NT2/D1 (cell line): ENCODE measurements around the gene HMMR.
A peak's percentile ranks its signal among the peaks of the same experiment; 100 is the strongest.

Experiments used
- DNase-seq: peaks from one replicate; pipeline ENCODE4 v3.0.0-alpha.2; 2011; ENCODE audit warnings: low read depth, low spot score
- H3K27me3 ChIP-seq: 2 replicates; pipeline ENCODE4 v1.6.0; 2011; ENCODE audit warnings: mild to moderate bottlenecking; ENCODE audit not compliant: insufficient read length, insufficient read depth
- H3K36me3 ChIP-seq: 2 replicates; pipeline ENCODE4 v1.6.1; 2011; ENCODE audit warnings: mild to moderate bottlenecking, low read length, mixed read lengths; ENCODE audit not compliant: insufficient read depth, insufficient read length
- H3K4me1 ChIP-seq: 2 replicates; pipeline ENCODE4 v1.5.1; 2011; ENCODE audit not compliant: insufficient read depth, insufficient read length
- H3K4me3 ChIP-seq: 2 replicates; pipeline ENCODE4 v1.5.1; 2011; ENCODE audit warnings: low read depth; ENCODE audit not compliant: insufficient read length
- H3K9ac ChIP-seq: 2 replicates; pipeline ENCODE4 v1.6.0; 2011; ENCODE audit warnings: low read depth; ENCODE audit not compliant: insufficient read length
- H3K9me3 ChIP-seq: 2 replicates; pipeline ENCODE4 v1.5.1; 2011; ENCODE audit warnings: mild to moderate bottlenecking, low read length; ENCODE audit not compliant: insufficient read depth
- SUZ12 ChIP-seq: IDR thresholded peaks from 2 replicates; pipeline ENCODE4 v1.6.1; 2011; ENCODE audit not compliant: insufficient read length, insufficient read depth; ENCODE audit errors: extremely low read depth
- YY1 ChIP-seq: IDR thresholded peaks from 2 replicates; pipeline ENCODE4 v1.6.1; 2011; ENCODE audit not compliant: insufficient read length, insufficient read depth
- ZNF274 ChIP-seq: IDR thresholded peaks from 2 replicates; pipeline ENCODE4 v1.6.1; 2011; ENCODE audit warnings: mild to moderate bottlenecking, low read depth, low read length

Gene HMMR

DNA sequence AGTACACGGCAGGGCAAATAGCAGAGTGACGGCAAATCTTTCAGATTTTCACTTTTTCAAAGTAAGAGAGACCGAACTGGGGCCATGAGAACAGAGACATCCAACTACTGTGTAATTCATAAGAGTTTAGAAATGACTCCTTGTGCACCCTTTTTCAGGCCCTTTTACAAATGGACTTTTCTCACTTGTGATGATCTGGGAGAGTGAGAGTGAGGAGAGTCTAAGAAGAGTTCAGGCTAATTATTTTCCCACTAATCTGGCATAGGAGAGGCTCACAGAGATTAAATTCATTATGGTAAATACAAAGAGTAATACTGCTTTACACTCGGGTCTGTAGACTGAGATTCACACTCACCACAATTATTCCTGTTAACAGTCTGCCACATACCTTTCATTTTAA, 23.9 kb upstream of the HMMR start:
- no peaks in the 10 kb centered on the region for H3K9me3 ChIP-seq
- peak overlapping the region; percentile 56 for H3K9ac ChIP-seq
- TF ChIP-seq ZNF274 (no peak), SUZ12 (no peak), YY1 (no peak)
- H3K4me1 ChIP-seq: no peaks in the 10 kb centered on the region
- H3K36me3 ChIP-seq: peaks cover 27% of the 10 kb centered on the region
- DNase-seq: no peak
- H3K27me3 ChIP-seq: peaks cover 2% of the 10 kb centered on the region
- peak overlapping the region; percentile 37 for H3K4me3 ChIP-seq

DNA sequence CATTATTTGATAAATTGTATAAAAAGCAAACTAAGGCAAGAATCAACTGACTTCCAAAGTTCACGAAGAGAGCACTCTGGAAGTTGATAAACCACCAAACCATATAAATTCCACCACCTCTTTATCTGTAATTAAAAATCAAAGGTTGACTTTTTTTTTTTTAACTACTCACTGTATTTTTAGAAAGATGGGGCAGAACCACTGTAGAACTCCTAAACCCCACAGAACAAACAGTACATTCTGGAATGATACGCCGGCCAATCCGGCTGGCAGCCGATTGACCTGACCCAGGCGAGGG, 23.5 kb upstream of the HMMR start:
- Histone ChIP-seq H3K9ac (peak overlapping the region; percentile 56), H3K4me1 (no peaks in the 10 kb centered on the region), H3K4me3 (peak overlapping the region; percentile 37), H3K27me3 (peaks cover 2% of the 10 kb centered on the region), H3K36me3 (peaks cover 31% of the 10 kb centered on the region), H3K9me3 (no peaks in the 10 kb centered on the region)
- TF ChIP-seq SUZ12 (no peak), YY1 (no peak), ZNF274 (no peak)
- no peak for DNase-seq

DNA sequence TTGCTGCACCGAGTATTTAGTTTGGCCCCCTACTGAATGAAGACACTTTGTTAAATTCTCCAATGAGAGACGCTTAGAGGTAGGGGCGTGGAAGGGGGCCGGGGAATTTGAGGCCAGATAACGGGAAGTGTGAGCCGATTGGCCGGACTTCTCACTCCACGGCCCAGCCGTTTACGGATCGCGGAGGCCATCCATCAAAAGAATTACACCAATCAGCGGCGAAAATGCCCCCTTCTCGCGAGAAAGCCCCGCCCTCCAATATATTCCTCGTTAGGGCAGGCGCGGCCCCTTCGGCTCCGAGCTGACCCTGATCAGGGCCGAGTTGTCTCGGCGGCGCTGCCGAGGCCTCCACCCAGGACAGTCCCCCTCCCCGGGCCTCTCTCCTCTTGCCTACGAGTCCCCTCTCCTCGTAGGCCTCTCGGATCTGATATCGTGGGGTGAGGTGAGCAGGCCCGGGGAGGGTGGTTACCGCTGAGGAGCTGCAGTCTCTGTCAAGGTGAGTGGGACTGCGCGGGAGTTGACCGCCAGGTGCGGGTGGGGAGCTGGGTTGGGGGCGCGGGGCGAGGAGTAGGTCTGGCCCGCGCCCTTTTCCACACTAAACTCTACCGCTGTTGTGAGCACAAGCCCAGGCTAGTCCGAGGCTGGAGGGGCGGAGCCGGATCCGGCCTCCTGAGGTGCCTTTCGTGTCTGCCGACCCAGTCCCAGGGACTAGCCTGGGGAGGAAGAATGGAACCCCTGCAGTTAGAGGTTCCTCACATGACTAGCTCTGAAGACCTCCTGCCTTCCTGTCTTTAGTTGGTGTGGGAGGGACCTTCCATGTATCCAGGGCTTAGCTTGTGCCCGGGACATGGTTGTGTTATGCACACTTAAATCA, 22.9 kb upstream of the HMMR start, which contains the start of gene CCNG1:
Gene CCNG1, plus strand, starts transcription at position 287 of the 874 bp plus-strand sequence. CDS start 1,662 bp downstream, outside the sequence.
- H3K4me1 ChIP-seq: no peaks in the 10 kb centered on the region
- peak within 1 kb of the TSS; percentile 95 for H3K9ac ChIP-seq
- peak within 1 kb of the TSS; percentile 91 for H3K4me3 ChIP-seq
- peaks cover 2% of the 10 kb centered on the region for H3K27me3 ChIP-seq
- peak; percentile 92 for DNase-seq
- TF ChIP-seq ZNF274 (no peak), SUZ12 (no peak), YY1 (no peak)
- no peaks in the 10 kb centered on the region for H3K9me3 ChIP-seq
- H3K36me3 ChIP-seq: peaks cover 37% of the 10 kb centered on the region

DNA sequence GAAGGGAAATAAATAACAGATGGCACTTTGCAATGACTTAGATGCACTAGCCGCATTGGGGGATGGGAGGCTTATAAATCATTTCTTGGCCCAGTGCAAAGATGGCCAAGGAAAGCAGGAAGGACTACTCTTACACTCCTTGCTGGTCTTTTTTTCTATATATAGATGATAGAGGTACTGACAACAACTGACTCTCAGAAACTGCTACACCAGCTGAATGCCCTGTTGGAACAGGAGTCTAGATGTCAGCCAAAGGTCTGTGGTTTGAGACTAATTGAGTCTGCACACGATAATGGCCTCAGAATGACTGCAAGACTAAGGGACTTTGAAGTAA, 21.4 kb upstream of the HMMR start:
- Histone ChIP-seq H3K36me3 (peaks cover 49% of the 10 kb centered on the region), H3K27me3 (peaks cover 2% of the 10 kb centered on the region), H3K9me3 (no peaks in the 10 kb centered on the region), H3K9ac (peak overlapping the region; percentile 21), H3K4me1 (no peaks in the 10 kb centered on the region), H3K4me3 (peak overlapping the region; percentile 24)
- DNase-seq: no peak
- no peak for TF ChIP-seq ZNF274
- no peak for TF ChIP-seq SUZ12
- no peak for TF ChIP-seq YY1

DNA sequence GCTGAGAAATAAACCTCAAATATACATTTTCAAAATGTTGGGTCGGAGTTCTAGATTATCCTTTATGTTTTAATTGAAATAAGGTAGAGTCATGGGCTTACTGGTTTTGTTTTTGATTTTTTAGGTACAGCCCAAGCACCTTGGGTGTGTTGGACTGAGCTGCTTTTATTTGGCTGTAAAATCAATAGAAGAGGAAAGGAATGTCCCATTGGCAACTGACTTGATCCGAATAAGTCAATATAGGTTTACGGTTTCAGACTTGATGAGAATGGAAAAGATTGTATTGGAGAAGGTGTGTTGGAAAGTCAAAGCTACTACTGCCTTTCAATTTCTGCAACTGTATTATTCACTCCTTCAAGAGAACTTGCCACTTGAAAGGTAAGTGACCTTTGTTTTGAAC, 19.5 kb upstream of the HMMR start:
- Histone ChIP-seq H3K9ac (no peak overlapping the region), H3K9me3 (no peaks in the 10 kb centered on the region), H3K4me3 (no peak overlapping the region), H3K4me1 (no peaks in the 10 kb centered on the region), H3K27me3 (peaks cover 2% of the 10 kb centered on the region), H3K36me3 (peaks cover 64% of the 10 kb centered on the region)
- no peak for DNase-seq
- TF ChIP-seq ZNF274: no peak
- TF ChIP-seq SUZ12: no peak
- no peak for TF ChIP-seq YY1

DNA sequence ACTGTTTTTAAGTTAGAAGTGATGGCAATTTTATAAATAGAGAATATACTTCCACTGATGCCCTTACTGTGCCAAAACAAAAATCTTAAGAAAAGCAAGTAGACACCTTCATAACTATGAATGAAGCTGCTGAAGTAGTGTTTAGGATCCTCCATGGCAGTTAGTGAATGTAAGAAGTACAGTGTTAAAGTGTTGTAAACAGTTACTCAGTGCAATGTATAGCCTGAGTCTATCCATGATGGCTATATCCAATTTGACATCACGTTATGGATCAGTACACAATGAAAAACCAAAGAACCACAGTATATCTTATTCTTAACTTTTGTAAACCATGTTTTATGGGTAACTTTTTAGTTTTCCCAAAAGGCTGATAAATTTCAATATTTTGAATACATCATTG, 15.9 kb upstream of the HMMR start:
- Histone ChIP-seq H3K36me3 (peaks cover 88% of the 10 kb centered on the region), H3K9me3 (no peaks in the 10 kb centered on the region), H3K4me1 (no peaks in the 10 kb centered on the region), H3K9ac (no peak overlapping the region), H3K27me3 (peaks cover 2% of the 10 kb centered on the region), H3K4me3 (no peak overlapping the region)
- TF ChIP-seq SUZ12: no peak
- no peak for TF ChIP-seq ZNF274
- no peak for TF ChIP-seq YY1
- DNase-seq: no peak

DNA sequence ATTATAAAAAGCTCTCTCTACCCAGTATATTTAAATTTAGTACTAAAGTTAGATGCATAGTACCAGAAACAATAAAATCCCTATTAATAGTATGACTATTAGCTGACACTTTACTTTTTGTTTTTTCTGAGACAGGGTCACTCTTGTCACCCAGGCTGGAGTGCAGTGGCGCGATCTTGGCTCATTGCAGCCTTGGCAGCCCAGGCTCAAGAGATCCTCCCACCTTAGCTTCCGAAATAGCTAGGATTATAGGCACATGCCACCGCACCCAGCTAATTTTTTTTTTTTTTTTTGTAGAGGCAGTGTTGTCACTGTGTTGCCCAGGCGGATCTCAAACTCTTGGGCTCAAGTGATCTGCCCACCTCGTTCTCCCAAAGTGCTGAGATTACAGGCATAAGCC, 15.1 kb upstream of the HMMR start:
- Histone ChIP-seq H3K27me3 (peaks cover 2% of the 10 kb centered on the region), H3K36me3 (peaks cover 80% of the 10 kb centered on the region)

More for the DNA sequence above, 15.1 kb upstream of the HMMR start:
- H3K9me3 ChIP-seq: no peaks in the 10 kb centered on the region
- TF ChIP-seq ZNF274: no peak
- no peak for TF ChIP-seq YY1
- no peak for TF ChIP-seq SUZ12
- no peak for DNase-seq
- no peak overlapping the region for H3K4me3 ChIP-seq
- H3K4me1 ChIP-seq: no peaks in the 10 kb centered on the region
- no peak overlapping the region for H3K9ac ChIP-seq
